Activated gamma-delta T cell treated with anti-CD3 and anti-CD28 coated beads, Interleukin-2, amount 50 U/mL, for 16 hours (primary cell): ENCODE measurements around the gene FAM76B.
A peak's percentile ranks its signal among the peaks of the same experiment; 100 is the strongest.

ENCODE experiments used
- DNase-seq: peaks from one replicate; pipeline ENCODE4 v3.0.0-alpha.2; 2020; ENCODE audit warnings: low read depth

FAM76B gene

DNA sequence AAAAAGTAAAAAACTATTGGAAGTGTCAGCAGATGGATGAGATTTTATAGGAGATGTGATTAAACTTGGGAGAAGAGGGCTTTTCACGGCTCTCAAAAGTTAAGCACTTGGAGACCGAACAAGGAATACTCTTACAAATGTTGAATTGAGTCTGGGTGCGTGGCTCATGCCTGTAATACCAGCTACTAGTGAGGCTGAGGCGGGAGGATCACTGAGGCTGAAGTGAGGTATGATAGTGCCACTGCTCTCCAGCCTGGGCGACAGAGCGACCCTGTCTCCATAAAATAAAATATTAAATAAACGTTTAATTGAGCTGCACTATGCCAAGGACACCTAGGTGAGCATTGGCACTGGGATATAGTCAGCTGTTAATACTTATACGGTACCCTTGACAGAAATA is 2.6 kb upstream of the FAM76B start:
- DNase-seq = no peak

DNA sequence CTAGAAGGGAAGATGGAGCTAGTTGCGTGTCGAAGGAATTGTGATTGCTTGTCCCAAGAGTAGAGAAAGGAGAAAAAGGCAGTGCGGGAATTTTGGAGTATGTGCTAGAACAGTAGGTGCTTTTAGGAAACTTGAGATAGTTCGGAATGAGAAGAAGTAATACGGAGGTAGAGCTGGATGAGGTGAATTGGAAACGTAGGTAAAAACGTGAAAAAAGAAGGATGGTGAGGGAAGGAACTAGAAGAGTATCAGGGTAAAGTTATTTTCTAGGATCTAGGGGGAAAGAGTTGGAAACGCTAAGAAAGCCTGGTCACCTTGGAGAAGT is 2.1 kb upstream of the FAM76B start:
- no peak for DNase-seq

DNA sequence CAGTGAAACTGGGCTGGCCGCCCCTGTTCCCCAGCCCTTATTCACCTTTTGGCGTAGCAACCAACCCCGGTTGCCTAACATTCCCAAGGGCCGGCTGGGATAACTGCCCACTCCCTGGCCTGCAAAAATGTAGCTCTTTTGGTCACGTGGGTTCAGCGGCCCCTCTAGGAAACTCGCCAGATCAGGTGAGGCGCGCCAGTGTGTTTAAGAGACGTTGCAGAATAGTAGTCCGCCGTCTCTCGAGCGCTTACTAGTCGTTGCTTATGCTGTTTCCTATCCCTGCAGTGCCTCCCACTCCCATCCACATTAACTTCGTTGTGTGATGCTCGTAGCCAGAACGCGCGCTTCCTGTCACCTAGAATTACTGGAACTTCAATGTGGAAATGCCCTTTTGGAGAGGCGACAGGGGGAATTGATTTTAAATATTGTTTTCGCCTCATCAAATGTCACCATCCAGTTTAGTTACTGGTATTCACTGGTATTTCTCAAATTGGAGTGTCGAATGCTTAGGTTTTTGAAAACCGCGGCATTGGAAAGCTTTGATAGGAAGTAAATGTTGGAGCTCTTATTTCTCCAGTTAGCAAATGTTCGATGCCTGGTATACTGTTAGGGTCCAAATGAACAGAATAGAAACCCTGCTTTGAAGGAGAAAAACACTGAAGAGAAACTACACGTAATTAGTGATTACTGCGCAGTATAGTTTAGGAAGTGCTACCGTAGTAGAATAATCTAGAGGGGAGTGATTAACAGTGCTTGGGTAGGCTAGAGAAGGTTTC is 1.5 kb upstream of the FAM76B start:
- DNase-seq = peak; percentile 24

DNA sequence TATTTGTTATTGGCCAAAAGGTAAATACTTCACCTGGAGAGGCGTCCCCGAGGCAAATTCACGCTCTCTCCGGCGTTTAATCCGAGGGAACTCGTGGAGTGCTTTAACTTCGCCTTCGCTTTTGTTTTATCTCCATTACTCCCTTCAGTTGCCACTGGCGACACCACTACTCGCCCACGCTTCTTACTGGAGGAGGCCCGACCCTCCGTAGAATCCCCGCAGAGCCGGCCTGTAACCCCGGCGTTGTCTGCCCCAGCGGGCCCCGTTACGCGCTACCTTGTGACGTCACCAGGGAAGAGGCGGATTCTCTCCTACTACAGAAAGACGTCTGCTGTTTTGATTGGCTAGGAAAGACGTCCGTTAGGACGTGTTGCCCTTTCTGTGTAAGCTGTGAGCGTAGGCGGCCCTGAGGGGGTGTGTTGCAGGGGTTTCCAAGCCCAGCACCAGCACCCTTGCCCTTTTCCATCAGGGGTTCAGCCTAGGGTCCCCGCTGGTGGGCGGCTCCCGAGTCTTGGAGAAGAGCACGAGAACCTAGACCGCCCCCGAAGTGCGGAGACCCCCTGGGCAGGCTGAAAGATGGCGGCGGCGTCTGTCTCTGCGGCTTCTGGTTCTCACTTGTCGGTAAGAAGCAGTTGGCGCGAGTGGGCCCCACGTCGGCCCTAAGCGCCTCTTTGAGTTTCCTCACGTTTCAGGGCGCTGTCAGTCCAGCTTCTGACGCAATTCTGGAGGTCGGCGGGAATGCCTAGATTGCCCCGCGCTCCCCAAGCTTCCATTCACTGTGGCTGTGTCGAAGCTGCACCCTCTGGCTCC is 746 bp upstream of the FAM76B start, which contains the start of gene CEP57:
Gene CEP57, plus strand, starts transcription at position 376 of the 810 bp plus-strand sequence. Its CDS starts 201 bp downstream, at position 577.
- DNase-seq = peak; percentile 90

DNA sequence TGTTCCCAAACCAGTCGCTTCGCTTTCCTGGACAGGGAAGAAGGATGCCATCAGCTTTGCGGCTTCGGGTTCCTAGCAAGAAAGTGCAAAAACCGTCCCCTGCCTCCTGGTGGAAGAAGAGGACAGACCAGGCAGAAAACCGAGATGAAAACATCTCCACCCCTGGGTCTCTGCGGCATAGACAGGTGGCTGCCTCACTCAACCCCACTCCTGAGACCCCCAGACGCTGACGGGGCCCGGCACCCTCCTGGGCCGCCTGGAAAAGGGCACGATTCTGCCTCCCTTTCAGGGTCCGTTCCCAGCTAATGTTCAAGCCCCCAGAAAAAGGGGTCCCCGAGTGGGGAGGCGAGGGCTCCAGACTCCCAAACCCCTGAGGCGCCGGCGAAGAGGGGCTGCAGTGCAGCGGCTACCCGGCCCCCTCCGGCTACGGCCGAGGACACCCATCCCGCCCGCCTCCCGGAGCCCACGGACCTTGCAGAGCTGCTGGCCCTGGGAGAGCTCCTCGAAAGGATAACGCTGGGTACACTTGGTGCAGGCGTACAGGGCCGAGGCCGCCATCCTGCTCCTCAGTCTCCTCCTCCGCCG is 569 bp downstream of the FAM76B start:
- DNase-seq = peak; percentile 12

DNA sequence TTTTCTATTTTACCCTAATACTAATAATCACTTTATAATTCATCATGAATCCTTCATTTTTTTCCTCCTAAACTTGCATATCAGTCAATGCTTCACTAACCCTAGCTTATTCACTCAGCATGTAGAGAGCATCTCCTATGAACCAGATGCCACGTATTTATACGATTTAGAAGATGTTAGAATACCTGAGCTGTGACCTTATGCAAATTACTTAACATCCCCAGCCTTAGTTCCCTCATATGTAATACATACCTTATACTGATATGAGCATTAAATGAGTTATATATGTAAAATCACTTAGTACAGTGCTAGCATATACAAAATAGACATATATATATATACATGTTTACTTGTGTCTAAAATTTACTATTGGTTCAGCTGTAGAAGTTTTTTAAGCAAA is 9.0 kb downstream of the FAM76B start:
- no peak for DNase-seq

DNA sequence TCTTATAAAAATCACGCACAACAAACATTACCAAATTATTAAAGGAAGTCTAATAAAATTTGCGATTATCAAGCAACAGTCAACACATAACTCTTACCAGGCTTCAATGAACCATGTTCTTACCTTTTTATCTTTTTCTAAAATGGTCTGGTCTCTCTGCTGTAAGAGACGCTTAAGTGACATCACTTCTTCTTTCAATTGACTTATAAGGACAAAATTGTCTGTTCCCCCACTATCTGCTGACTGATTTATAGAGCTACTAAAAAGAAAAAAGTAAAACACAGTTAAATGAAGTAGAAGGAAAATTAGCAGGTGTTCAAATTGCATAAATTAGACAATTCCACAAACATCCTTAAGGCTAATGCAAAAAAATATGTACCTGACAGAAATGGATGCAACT is 10.9 kb downstream of the FAM76B start:
- DNase-seq = no peak

DNA sequence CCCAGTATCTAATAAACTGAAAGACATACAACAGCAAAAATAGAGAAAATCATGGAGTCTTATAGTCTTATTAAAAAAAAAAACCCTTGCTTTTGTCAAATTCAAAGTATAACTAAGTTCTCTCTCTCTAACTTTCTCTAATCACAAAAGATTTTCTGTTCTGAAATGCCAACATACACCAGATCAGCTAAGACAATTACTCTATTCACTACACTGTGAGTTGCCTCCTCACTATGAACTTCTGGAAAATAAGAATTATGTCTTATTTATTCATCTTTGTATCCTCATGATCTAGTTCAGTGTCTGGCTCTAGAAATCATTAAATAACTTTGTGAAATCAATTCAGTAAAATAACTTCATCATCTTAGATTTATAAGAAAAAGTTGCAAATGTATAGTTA is 12.7 kb downstream of the FAM76B start:
- DNase-seq = no peak

DNA sequence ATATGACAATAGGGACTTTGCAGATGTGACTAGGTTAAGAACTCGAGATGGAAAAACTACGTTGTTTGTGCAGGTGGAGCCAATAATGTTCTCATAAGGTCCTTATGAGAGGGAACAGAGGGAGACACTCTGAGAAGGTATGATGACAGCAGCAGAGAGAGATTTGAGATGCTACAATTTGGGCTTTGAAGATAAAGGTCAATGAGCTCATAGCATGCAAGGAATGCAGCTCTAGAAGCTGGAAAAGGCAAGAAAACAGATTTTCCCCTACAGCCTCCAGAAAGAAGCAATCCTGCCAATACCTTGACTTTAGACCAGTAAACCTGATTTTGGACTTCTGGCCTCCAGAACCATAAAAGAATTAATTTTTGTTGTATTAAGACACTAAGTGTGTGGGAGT is 21.1 kb downstream of the FAM76B start:
- DNase-seq = no peak

DNA sequence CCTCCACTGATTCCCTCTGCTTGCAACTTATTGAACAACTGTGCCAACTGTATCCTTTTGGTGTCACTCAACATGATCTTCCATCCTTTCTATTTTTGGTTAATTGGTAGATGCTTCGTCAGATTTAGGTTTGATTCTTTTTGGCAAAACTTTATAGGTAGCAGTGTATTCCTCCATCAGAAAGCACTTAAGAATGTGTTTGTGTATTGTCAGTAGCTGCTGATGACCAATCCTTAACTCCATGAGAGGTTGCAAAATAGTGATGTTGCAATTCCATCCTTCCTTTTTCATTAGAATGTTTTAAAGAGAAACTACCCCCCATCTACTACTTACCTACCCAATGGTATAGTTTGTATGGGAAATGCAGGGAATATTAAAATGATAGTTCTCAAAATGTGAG is 22.1 kb downstream of the FAM76B start:
- DNase-seq = no peak

DNA sequence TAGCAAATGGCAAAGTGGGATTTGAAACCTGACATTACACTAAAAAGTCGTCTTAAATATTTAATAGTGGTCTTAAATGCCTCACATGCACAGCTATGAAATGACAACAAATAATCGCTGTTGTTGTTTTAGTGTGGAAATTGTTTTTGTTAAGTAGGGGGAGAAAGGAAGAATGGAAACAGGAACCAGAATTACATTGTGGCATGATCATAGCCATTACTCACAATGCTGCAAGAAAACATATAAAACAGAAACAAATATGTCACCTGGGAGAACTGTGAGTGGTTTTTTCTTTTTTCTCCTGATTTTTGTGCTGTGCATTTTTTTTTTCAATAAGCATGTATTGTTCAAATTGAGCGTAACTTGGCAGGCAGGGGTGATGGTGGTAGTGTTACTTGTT is 22.9 kb downstream of the FAM76B start:
- DNase-seq = no peak

DNA sequence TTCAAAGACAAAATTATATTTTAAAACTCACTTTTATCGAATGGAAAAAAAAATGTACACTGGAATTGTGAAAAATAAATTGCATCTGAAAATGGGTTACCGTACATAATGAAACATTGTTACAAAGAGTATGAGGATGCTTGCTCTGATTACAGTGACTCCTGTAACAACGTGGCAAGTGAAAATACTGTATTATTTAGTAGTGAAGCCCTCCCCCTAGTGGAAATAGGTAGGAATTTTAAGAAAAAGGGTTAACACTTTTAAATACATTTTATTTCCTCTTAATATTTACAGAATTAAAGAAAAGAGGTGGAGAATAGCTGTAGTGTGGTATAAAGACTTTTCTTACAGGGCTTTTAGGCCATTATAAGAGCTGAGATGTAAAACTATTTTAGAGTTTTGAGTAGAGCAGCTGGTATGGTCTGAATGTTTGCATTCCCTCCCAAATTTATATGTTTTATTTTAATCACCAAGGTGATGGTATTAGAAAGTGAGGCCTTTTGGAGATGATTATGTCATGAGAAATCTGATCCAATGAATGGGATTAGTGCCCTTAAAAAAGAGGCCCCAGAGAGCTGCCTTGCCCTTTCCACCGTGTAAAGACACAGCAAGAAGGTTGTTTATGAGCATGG is 25.2 kb downstream of the FAM76B start:
- DNase-seq = no peak

DNA sequence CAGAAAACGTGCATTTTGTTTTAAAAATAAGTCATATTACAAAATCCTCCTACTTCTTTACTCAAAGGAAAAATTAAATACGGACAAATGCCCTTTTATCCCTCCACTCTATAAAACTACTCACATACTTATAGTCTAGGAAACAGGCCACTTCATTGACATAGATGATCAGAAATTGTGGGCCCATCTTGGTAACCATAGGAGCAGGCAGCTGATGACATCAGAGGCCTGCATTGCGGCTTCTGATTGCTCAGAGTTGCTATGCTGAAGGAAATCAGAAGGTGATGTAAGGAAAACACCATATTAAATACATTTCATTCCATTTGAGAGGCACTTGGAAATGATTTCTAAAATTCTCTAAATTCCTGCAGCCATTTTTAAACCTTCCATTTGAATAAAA is 27.0 kb downstream of the FAM76B start:
- DNase-seq = no peak

DNA sequence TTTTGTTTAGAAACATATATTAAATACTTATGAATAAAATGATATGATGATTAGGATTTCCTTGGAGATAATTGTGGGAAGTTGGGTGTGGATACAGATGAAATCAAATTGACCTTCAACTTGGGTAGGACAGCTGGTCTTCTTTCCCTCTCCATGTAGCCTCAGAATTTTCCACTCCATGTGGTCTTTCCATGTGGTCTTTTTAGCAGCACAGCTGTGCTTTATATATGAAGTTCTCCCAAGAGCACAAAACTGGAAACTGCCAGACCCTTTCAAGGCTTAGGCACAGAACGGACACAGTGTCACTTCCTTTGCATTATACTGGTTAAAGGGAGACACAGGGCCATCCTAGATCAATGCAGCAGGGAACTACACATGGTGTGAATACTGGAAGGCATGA is 28.6 kb downstream of the FAM76B start:
- DNase-seq = no peak

DNA sequence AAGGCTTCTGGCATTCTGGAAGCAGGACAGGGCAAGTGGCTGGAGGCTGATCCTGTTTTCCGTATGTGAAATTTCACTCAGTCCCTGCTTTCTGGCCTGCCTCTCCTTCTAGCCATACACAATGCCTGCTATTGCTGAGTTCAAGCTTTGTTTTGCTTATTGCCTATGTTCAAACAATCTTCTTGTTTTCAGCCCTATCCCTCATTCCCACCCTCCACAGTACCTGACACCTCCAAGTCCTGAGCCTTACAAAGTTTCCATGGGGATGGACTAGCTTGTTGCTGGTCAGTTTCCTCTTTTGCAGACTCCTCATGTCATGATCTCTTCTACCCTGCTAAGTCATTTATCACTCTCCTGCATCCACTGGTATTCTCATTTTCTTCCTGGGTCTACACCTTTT is 38.1 kb downstream of the FAM76B start:
- no peak for DNase-seq

DNA sequence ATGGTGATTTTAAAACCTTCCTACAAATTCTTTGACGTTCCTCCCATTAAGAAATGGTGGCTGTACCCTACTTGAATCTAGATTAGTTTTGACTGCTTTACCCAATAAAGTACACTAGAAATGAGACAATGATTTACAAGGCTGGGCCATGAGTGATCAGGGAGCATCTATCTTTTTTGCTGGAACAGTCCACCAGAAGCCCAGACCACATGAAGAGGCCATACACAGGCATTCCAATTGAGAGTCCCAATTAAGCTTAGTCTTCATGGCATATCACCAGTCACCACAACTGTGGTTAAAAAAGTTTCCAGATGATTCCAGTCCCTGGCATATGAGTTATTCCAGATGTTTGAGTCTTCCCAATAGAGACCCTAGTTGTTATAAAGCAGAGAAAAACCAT is 39.5 kb downstream of the FAM76B start:
- no peak for DNase-seq

DNA sequence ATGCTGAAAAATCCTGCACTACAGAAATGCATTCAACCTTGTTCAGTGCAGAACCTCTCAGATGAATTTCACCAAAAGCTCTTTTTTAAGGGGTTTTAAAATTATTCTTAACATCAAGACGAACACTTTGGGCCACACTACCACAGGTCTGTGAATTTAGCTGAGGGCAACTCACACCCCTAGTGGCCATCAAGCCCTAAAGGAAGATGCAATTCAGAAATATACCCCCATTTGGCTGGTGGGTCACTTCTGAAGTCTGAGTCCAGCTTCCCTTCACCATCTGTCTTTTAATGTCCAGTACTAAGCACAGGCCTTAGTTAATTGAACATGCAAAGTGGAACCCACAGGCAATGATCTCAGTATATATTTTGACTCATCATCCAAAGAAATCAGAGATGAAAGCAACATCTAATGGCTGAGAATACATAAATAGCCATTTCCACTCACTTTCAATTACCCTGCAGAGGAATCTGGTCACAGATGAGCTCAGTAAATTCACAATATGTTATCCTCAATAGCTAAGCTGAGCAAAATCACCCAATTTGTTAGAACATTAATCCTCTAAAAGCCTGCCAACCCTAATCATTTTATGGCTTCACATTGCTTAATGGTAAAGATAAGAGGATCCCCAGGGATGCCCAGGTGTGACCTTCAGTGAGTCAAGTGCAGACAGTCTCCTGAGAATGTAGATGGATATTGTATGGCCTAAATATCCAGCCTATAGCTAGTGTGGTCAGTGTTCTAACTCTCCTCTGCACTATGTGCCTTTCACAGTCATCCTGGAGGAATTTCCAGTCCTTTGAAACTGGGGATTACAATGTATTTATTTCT is 50.3 kb downstream of the FAM76B start:
- DNase-seq = no peak

DNA sequence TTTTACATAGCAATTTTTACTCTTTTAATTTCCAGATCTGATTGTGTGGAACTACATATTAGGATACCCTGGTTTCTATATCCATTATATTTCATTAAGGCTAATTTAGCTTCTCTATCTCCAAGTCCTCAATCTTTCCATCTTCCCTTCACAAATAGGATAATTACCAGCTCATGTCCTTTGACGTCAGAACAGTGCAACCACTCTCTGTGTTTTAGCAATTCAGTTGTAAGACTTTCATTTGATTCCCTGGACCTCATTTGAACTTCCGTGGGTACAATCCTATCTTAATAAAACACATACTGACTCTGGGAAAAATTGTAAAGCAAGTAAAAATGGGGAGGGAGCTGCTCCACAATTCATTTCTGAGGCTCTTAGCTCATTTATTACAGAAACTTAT is 52.8 kb downstream of the FAM76B start:
- no peak for DNase-seq

DNA sequence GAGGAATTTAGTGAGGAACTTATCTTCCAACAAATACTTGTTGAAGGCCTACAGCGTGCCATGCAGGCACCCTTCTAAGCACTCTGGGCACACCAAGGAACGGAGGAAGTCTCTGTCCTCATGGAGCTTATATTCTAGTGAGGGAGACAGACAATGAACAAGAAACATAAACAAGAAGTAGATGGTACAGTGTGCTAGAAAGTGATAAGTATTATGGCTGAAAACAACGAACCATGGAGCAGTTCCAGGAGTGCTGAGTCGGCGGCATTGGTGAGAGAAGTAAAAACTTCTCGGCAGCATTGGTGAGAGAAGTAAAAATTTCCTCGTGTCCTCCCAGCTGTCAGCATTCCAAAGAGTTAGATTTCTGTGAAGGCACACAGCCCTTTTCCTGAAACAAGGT is 53.2 kb downstream of the FAM76B start:
- DNase-seq = no peak

DNA sequence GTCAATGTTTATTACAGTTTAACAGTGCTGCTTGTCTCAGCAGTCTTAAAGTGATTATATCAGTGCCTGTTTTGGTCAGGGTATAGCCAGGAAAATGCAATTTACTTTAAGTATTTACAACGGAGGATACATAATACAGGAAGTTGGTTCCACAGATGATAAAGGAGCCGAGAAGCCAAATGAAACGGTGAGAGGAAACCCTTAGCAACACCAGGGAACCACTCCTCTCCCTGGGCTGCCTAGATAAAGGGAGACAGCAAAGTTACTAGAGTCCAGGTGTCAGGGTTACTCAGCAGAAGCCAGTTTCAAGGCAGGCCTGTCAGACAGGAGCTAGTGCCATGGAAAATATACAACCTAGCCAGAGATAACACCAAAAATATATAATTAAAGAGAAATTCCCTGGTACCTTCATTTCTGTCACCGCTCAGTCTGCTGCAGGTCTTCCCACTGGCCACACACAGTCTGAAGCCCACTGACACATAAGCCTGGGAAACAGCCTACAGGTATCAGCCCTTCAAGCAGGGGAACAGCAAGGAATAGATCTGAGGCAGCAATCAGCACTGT is 55.5 kb downstream of the FAM76B start:
- DNase-seq = no peak

DNA sequence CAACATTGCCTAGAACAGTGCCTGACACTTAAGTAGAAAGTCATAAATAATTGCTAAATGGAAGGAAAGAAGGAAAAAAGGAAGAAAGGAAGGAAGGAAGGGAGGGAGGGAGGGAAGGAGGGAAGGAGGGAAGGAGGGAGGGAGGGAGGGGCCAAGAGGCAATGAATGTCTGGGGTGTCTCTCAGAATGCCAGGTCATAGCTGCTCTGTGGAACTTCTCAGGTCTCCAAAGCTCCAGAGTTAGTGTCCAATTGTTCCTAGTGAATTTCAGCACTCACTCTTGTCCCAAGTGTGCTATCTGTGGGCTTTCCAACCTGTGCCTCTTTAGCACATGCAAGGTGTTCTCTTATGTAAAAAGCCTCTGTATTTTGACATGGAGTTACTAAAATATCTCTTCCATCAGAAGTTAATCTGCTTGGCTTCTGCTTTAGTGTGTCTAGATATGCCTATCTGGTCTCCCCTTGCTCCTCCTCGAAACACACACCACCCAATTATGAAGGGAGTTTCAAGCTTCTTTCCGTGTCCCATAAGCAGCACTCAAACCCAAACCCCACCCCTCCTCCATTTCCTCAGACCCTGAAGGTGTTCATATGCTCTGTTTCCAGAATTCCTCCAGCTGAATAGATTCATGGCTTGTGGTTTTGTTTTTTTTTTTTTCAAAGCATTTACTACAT is 56.5 kb downstream of the FAM76B start:
- no peak for DNase-seq
